Activated CD4-positive, alpha-beta T cell treated with anti-CD3 and anti-CD28 coated beads, Interleukin-2, amount 10 ng/mL, durations not matched to agents 24 days and 14 days (primary cell): ENCODE data around the gene MMP28. TPM values are rescaled to one million over a fixed set of nuclear protein-coding genes. Genes with fewer than 3 reads are reported as not detected.
"Not testable (repeated sequence)": the region's sequence is repeated elsewhere in the genome, so short reads cannot be mapped to it uniquely, and the experiment has no call there.

Experiments used
- DNase-seq: peaks from one replicate; pipeline ENCODE4 v3.0.0; 2022
- H3K27ac Mint-ChIP-seq: one replicate; pipeline ENCODE4 v1.8.0; 2022; ENCODE audit warnings: mild to moderate bottlenecking, mixed read lengths
- H3K27me3 Mint-ChIP-seq: one replicate; pipeline ENCODE4 v1.8.0; 2022; ENCODE audit warnings: mixed read lengths
- H3K36me3 Mint-ChIP-seq: one replicate; pipeline ENCODE4 v1.8.0; 2022; ENCODE audit warnings: low read depth, mild to moderate bottlenecking, mixed read lengths
- H3K4me1 Mint-ChIP-seq: one replicate; pipeline ENCODE4 v1.8.0; 2021; ENCODE audit warnings: mixed read lengths
- H3K4me3 Mint-ChIP-seq: one replicate; pipeline ENCODE4 v1.8.0; 2022; ENCODE audit warnings: mild to moderate bottlenecking, moderate library complexity, mixed read lengths
- H3K9me3 Mint-ChIP-seq: one replicate; pipeline ENCODE4 v1.8.0; 2021; ENCODE audit warnings: mixed read lengths
- intact Hi-C: fragments of 100-400 bp; cut with micrococcal nuclease; formaldehyde crosslinking; loops from one replicate; pipeline ENCODE4 v1.15.1; 2023
- total RNA-seq: library from RNA; stranded (reverse); gene quantifications from 2 replicates; pipeline ENCODE4 v1.2.3, GENCODE V29; 2022

MMP28 gene
- total RNA-seq, 1 donor from 2014 or later, result not detected

DNA sequence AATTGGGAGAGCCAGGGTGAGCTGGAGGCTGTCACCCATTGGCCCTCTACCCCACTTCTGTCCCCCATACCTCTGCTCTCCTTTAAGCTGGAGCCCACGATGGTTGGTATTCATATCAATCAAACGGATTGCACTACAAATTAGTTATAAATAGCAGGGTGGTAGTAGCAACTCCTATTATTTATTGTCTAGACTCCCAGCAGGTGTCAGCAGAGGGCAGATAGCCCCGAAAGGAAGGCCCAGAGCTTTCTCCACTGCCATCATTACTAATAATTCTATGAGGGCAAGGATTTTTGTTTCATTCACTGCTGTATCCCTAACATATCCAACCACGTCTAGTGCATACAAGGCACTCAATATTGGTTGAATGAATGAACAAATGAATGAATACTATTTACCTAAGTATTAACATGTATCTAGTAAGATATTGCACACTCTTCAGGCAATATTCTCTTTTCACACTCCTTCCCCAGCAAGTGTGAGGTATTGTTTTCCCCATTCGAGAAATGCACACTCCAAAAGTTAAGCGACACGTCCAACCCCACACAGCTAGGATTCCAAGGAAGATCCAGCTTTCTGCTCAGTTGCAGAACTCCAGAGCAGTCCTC lies 28.4 kb downstream of the MMP28 start:
- DNase-seq, result peak; percentile 77
- intact Hi-C loops, result no loop called here

DNA sequence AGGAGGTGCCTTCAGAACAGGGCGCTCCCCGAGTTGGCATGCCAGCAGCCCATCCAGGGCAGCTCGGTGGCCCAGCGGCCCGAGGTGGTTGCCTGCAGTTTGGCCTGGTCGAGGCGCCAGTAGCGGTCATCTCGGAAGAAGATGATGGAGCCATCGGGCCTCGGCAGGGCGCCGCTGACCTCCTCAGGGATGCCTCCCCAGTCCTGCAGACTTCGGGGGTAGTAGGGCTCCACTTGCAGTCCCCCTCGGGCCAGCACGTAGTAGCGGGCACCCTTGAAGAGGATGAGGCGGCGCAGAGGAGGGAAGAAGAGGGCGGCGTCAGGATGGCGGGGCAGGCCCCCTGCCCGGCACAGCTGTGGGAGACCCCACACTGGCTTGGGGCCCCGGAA lies 29.0 kb downstream of the MMP28 start:
- Mint-ChIP-seq H3K4me1 (peaks cover 8% of the 10 kb centered on the region), H3K9me3 (no peaks in the 10 kb centered on the region), H3K4me3 (no peak overlapping the region), H3K27ac (no peak overlapping the region), H3K36me3 (no peaks in the 10 kb centered on the region), H3K27me3 (peaks cover 13% of the 10 kb centered on the region)
- no peak for DNase-seq
- intact Hi-C loops, result no loop called here

More for the DNA sequence above, 28.4 kb downstream of the MMP28 start:
- peaks cover 8% of the 10 kb centered on the region for H3K4me1 Mint-ChIP-seq
- H3K9me3 Mint-ChIP-seq, result no peaks in the 10 kb centered on the region
- peaks cover 13% of the 10 kb centered on the region for H3K27me3 Mint-ChIP-seq
- no peaks in the 10 kb centered on the region for H3K36me3 Mint-ChIP-seq
- no peak overlapping the region for H3K4me3 Mint-ChIP-seq
- H3K27ac Mint-ChIP-seq, result no peak overlapping the region

DNA sequence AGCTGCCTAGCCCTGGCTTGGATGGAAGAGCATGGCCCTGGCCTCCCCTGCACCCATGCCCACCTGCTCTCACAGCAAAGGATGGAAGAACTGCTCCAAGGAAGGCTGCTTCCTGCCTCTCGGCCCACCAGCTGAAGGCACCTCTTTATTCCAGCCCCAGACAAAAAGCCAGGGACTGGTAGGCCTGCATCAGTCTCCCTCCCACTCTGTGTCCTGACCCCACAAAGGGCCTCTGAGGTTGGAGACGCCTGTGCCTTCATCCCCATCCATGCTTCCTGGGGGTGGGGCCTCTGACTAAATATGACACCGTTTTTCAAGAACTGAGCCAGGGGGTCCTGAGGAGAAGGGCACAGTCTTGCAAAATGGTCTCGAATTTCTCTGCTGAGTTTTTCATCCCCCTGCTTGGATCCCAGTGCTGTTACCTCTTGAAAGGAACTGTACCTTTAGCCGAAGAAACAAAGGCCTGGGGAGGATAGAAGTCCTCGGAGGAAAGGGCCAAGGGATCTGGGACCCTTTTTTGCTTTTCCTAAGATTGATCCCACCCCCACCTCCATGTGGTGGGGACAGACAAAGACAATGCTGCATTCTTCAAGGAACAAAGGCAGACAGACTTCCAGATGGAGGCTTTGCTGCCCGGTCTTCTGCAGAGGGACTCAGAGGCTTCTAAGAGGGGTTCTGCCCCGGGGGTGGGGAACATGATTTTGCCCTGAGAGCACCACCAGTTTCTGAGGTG lies 29.5 kb downstream of the MMP28 start:
- H3K27ac Mint-ChIP-seq, result no peak overlapping the region
- H3K9me3 Mint-ChIP-seq, result no peaks in the 10 kb centered on the region
- H3K4me1 Mint-ChIP-seq, result peaks cover 8% of the 10 kb centered on the region
- H3K27me3 Mint-ChIP-seq, result peaks cover 14% of the 10 kb centered on the region
- H3K36me3 Mint-ChIP-seq, result no peaks in the 10 kb centered on the region
- DNase-seq, result no peak
- H3K4me3 Mint-ChIP-seq, result no peak overlapping the region
- intact Hi-C loops, result no loop called here

GRCh38 chr17:35765086-35765710 lies 30.2 kb downstream of the MMP28 start:
- no peak overlapping the region for H3K27ac Mint-ChIP-seq
- no peak for DNase-seq
- no peaks in the 10 kb centered on the region for H3K9me3 Mint-ChIP-seq
- H3K27me3 Mint-ChIP-seq, result peaks cover 10% of the 10 kb centered on the region
- H3K4me1 Mint-ChIP-seq, result peaks cover 8% of the 10 kb centered on the region
- H3K4me3 Mint-ChIP-seq, result peak overlapping the region; percentile 86
- intact Hi-C loops, result no loop called here
- H3K36me3 Mint-ChIP-seq, result no peaks in the 10 kb centered on the region

- Mint-ChIP-seq H3K27ac (peak overlapping the region; percentile 64), H3K4me3 (peak overlapping the region; percentile 86), H3K4me1 (peaks cover 8% of the 10 kb centered on the region), H3K27me3 (peaks cover 9% of the 10 kb centered on the region), H3K9me3 (no peaks in the 10 kb centered on the region), H3K36me3 (no peaks in the 10 kb centered on the region)
- intact Hi-C loops, result loop anchor here (1.0 kb wide), 2 partner anchors 40 to 45 kb away; partner anchors contain the start of gene TAF15
- DNase-seq, result peak; percentile 96
Measured at GRCh38 chr17:35764123-35764991, 31.1 kb downstream of the MMP28 start.

GRCh38 chr17:35763767-35764122 lies 31.7 kb downstream of the MMP28 start:
- Mint-ChIP-seq H3K9me3 (no peaks in the 10 kb centered on the region), H3K4me3 (peak overlapping the region; percentile 86), H3K27me3 (peaks cover 7% of the 10 kb centered on the region), H3K27ac (no peak overlapping the region), H3K4me1 (peaks cover 8% of the 10 kb centered on the region), H3K36me3 (no peaks in the 10 kb centered on the region)
- intact Hi-C loops, result loop anchor here (1.0 kb wide), 2 partner anchors 41 to 46 kb away; partner anchors contain the start of gene TAF15
- no peak for DNase-seq

GRCh38 chr17:35761601-35762000 lies 33.8 kb downstream of the MMP28 start:
- Mint-ChIP-seq H3K36me3 (no peaks in the 10 kb centered on the region), H3K9me3 (no peaks in the 10 kb centered on the region), H3K4me1 (peaks cover 8% of the 10 kb centered on the region), H3K4me3 (no peak overlapping the region), H3K27me3 (peaks cover 6% of the 10 kb centered on the region), H3K27ac (no peak overlapping the region)
- no peak for DNase-seq
- intact Hi-C loops, result no loop called here

GRCh38 chr17:35760587-35760986 lies 34.9 kb downstream of the MMP28 start, which contains the start of gene C17orf50:
TSS of gene C17orf50 (plus strand) at chr17:35760887. CDS start at chr17:35760942, 55 bp downstream.
- DNase-seq, result no peak
- peaks cover 6% of the 10 kb centered on the region for H3K27me3 Mint-ChIP-seq
- H3K4me3 Mint-ChIP-seq, result no peak within 1 kb of the TSS
- no peaks in the 10 kb centered on the region for H3K9me3 Mint-ChIP-seq
- no peak within 1 kb of the TSS for H3K27ac Mint-ChIP-seq
- peaks cover 8% of the 10 kb centered on the region for H3K4me1 Mint-ChIP-seq
- H3K36me3 Mint-ChIP-seq, result no peaks in the 10 kb centered on the region
- intact Hi-C loops, result no loop called here

- Mint-ChIP-seq H3K27me3 (peaks cover 18% of the 10 kb centered on the region), H3K36me3 (no peaks in the 10 kb centered on the region), H3K4me1 (no peaks in the 10 kb centered on the region), H3K4me3 (no peak overlapping the region), H3K27ac (no peak overlapping the region), H3K9me3 (no peaks in the 10 kb centered on the region)
- DNase-seq, result no peak
- intact Hi-C loops, result no loop called here
Measured at GRCh38 chr17:35757243-35757642, 38.2 kb downstream of the MMP28 start.

DNA sequence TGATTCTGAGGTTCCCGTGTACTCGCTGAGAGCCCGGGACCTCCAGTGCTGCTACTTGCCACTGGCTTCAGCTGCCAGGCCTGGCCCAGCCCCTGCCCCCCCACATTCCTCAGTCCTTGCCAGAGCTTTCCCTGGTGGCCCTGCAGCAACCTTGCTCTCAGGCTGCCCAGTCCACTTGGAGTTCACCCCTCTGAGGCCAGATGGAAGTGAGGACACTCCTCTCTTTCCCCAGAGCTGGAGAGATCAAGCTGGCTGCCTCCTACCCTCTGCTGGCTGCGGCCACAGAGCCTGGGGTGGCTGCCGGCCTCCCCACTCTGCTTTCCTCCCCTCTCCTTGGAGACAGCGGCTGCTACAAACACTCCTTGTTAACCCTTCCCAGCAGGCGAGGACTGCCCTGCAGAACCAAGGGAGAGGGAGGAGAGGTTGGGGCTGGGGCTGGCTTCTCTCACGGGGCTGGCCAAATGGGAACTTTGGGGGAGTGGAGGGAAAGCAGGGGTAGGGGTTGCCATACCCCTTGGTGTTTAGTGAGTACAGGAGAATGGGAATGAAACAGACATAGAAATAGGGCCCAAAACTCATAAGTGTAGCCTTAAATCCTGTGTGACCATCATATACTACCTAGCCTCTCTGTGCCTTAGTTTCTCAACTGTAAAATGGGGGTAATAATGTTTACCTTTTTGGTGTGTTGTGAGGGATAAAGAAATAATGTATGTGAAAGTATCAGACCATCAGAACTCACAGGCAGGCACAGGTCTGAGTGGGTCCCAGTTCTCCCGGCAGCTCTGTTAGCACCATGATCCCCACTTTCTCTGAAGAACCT lies 42.3 kb downstream of the MMP28 start, which contains the start of gene GAS2L2:
TSS of gene GAS2L2 (minus strand) at position 295 of the 820 bp plus-strand sequence. CDS start 389 bp downstream, outside the sequence.
- Mint-ChIP-seq H3K9me3 (no peaks in the 10 kb centered on the region), H3K4me1 (peaks cover 16% of the 10 kb centered on the region), H3K36me3 (no peaks in the 10 kb centered on the region), H3K27me3 (peaks cover 40% of the 10 kb centered on the region), H3K4me3 (no peak within 1 kb of the TSS), H3K27ac (no peak within 1 kb of the TSS)
- no peak for DNase-seq
- intact Hi-C loops, result no loop called here

- DNase-seq, result no peak
- Mint-ChIP-seq H3K4me1 (peaks cover 18% of the 10 kb centered on the region), H3K27ac (no peak overlapping the region), H3K9me3 (no peaks in the 10 kb centered on the region), H3K4me3 (no peak overlapping the region), H3K27me3 (peaks cover 40% of the 10 kb centered on the region), H3K36me3 (no peaks in the 10 kb centered on the region)
- intact Hi-C loops, result no loop called here
Measured at GRCh38 chr17:35752471-35752870, 43.0 kb downstream of the MMP28 start.

DNA sequence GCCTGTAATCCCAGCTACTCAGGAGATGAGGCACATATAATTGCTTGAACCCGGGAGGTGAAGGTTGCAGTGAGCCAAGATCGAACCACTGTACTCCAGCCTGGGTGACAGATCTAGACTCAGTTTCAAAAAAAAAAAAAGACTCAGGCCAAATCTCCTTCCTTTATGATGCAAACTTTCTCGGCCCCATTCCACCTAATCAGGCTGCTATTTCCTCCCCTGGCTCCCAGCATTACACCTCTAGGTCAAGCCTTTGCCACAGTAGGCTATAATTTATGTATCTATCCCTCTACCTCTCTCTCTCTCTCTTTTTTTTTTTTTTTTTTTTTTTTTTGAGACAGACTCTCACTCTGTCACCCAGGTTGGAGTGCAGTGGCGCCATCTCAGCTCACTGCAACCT lies 43.9 kb downstream of the MMP28 start:
- peaks cover 40% of the 10 kb centered on the region for H3K27me3 Mint-ChIP-seq
- DNase-seq, H3K27ac Mint-ChIP-seq, H3K36me3 Mint-ChIP-seq, H3K4me3 Mint-ChIP-seq, H3K9me3 Mint-ChIP-seq, intact Hi-C loops: not testable (repeated sequence)
- H3K4me1 Mint-ChIP-seq, result peaks cover 18% of the 10 kb centered on the region
